Measurements from ENCODE around the gene DPEP3.

Gene DPEP3

GRCh38 chr16:67964477-67965131 lies 15.7 kb downstream of the DPEP3 start:
- Histone ChIP-seq H3K27ac (ENCODE audit: low read depth, low read length) (no peak overlapping the region), H3K27me3 (ENCODE audit: insufficient read depth, low read length) (no peaks in the 10 kb centered on the region), H3K4me3 (ENCODE audit: low read length) (0 out of 2 replicates have a peak overlapping the region, but pooled peaks have one; percentile 40), H3K9me3 (ENCODE audit: insufficient read depth, low read depth, low read length) (no peaks in the 10 kb centered on the region), H3K36me3 (ENCODE audit: insufficient read depth, low read length) (peaks cover 38% of the 10 kb centered on the region), H3K4me1 (ENCODE audit: insufficient read depth, low read length) (peaks cover 20% of the 10 kb centered on the region; the same call in 1 of the 2 replicates), H3K9ac (ENCODE audit: low read depth, low read length) (no peak overlapping the region)
- WGBS = 95% methylated on average over 6 of the region's 6 CpGs

GRCh38 chr16:67963662-67964321 lies 16.5 kb downstream of the DPEP3 start:
- peak overlapping the region; percentile 41; the same call in 1 of the 2 replicates for H3K9ac ChIP-seq (ENCODE audit: low read depth, low read length)
- 87% methylated on average over 32 of the region's 32 CpGs for WGBS

GRCh38 chr16:67963292-67963661 lies 17.0 kb downstream of the DPEP3 start:
- Histone ChIP-seq H3K9ac (ENCODE audit: low read depth, low read length) (no peak overlapping the region), H3K4me3 (ENCODE audit: low read length) (no peak overlapping the region), H3K36me3 (ENCODE audit: insufficient read depth, low read length) (peaks cover 51% of the 10 kb centered on the region), H3K27me3 (ENCODE audit: insufficient read depth, low read length) (no peaks in the 10 kb centered on the region), H3K27ac (ENCODE audit: low read depth, low read length) (no peak overlapping the region), H3K9me3 (ENCODE audit: insufficient read depth, low read depth, low read length) (no peaks in the 10 kb centered on the region), H3K4me1 (ENCODE audit: insufficient read depth, low read length) (peaks cover 20% of the 10 kb centered on the region; the same call in 1 of the 2 replicates)
- WGBS = 94% methylated on average over 2 of the region's 2 CpGs

More at GRCh38 chr16:67963662-67964321, 16.5 kb downstream of the DPEP3 start:
- Histone ChIP-seq H3K27me3 (ENCODE audit: insufficient read depth, low read length) (no peaks in the 10 kb centered on the region), H3K36me3 (ENCODE audit: insufficient read depth, low read length) (peaks cover 46% of the 10 kb centered on the region), H3K4me3 (ENCODE audit: low read length) (peak overlapping the region; percentile 40; the same call in 1 of the 2 replicates), H3K9me3 (ENCODE audit: insufficient read depth, low read depth, low read length) (no peaks in the 10 kb centered on the region), H3K27ac (ENCODE audit: low read depth, low read length) (no peak overlapping the region), H3K4me1 (ENCODE audit: insufficient read depth, low read length) (peaks cover 20% of the 10 kb centered on the region; the same call in 1 of the 2 replicates)

DNA sequence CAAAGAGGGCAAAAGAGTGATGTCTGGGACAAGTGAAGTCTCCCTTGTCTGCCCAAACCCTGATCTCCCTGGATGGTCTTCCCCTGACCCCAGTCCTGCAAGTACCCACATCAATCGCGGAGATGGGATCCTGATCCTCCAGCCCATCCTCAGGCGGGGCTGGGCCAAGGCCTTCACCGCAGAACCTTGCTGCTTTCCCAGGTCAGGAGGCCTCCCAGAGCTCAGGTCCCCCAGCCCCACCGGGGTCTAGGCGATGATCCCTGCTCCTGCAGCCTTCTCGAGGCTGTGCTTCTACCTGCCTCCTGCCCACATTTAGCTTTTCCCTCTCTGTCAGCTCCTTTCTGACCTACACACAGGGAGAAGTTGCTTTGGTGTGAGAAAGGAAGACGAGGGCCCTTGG lies 18.2 kb downstream of the DPEP3 start:
- 96% methylated on average over 8 of the region's 8 CpGs for WGBS
- H3K27me3 ChIP-seq (ENCODE audit: insufficient read depth, low read length) = no peaks in the 10 kb centered on the region
- no peaks in the 10 kb centered on the region for H3K9me3 ChIP-seq (ENCODE audit: insufficient read depth, low read depth, low read length)
- no peak overlapping the region for H3K9ac ChIP-seq (ENCODE audit: low read depth, low read length)
- no peak overlapping the region for H3K27ac ChIP-seq (ENCODE audit: low read depth, low read length)
- H3K4me1 ChIP-seq (ENCODE audit: insufficient read depth, low read length) = peaks cover 18% of the 10 kb centered on the region; the same call in 1 of the 2 replicates
- peaks cover 61% of the 10 kb centered on the region for H3K36me3 ChIP-seq (ENCODE audit: insufficient read depth, low read length)
- H3K4me3 ChIP-seq (ENCODE audit: low read length) = no peak overlapping the region

DNA sequence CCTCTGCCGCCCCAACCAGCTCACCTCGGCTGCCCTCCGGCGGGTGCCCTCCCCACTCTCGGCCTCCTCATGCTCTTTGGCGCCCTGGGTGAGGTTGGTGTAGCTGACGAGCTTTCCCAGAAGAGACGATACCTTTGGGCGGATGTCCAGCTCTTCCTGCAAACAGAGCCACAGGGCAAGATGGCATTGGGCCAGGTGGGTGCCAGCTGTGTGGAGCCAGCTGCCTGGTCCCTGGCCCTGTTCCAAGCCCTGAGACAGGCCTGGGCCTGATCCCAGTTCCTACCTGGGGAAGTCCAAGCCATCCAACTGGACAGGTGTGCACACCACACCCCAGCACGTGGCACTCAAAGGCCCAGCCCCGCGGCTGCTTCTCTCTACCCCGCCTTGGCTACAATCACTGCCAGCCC lies 18.7 kb downstream of the DPEP3 start:
- Histone ChIP-seq H3K9ac (ENCODE audit: low read depth, low read length) (no peak overlapping the region), H3K27me3 (ENCODE audit: insufficient read depth, low read length) (no peaks in the 10 kb centered on the region), H3K36me3 (ENCODE audit: insufficient read depth, low read length) (peaks cover 61% of the 10 kb centered on the region), H3K4me1 (ENCODE audit: insufficient read depth, low read length) (peaks cover 12% of the 10 kb centered on the region; the same call in 1 of the 2 replicates), H3K4me3 (ENCODE audit: low read length) (no peak overlapping the region), H3K27ac (ENCODE audit: low read depth, low read length) (no peak overlapping the region), H3K9me3 (ENCODE audit: insufficient read depth, low read depth, low read length) (no peaks in the 10 kb centered on the region)
- 96% methylated on average over 13 of the region's 13 CpGs for WGBS

DNA sequence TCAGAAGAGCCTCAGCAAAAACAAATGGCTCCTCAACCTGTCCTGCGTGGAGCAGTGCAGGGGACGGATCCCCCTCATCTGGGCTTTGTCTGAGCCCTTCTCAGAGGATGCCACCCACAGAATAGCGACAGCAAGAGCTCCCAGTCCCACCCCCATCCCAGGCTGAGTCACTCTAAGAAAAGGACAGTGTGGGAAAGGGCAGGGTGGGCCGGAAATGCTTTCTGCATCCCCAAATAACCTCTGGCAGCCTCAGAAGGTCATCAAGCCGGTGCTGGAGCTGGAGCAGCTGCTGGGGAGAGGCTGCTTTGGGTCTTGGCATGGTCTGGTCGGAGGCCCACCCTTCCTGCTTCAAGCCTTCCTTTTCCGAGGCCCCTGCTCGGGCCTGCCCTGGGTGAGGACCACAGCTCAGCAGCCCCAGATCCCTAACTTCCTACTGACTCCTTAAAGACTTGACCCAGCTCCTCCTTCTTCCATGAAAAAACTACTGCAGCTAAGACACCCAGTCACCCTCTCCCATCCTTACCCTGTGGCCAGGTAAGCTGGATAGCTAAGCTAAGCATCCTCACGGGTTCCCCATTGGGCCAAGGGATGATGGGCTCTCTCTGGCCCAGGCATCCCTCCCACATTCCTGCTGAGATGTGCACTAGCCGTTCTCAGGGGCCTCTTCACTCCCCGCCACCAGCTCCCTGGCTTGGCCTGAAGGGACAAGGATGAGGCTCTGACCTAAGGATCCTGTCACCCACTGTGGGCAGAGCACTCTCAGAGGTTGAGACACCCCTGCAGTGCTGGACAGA lies 20.6 kb downstream of the DPEP3 start:
- Histone ChIP-seq H3K27ac (ENCODE audit: low read depth, low read length) (no peak overlapping the region), H3K27me3 (ENCODE audit: insufficient read depth, low read length) (no peaks in the 10 kb centered on the region), H3K9me3 (ENCODE audit: insufficient read depth, low read depth, low read length) (no peaks in the 10 kb centered on the region), H3K4me3 (ENCODE audit: low read length) (no peak overlapping the region), H3K9ac (ENCODE audit: low read depth, low read length) (no peak overlapping the region), H3K36me3 (ENCODE audit: insufficient read depth, low read length) (peaks cover 68% of the 10 kb centered on the region), H3K4me1 (ENCODE audit: insufficient read depth, low read length) (peaks cover 2% of the 10 kb centered on the region; the same call in 1 of the 2 replicates)
- WGBS = 90% methylated on average over 11 of the region's 11 CpGs

- Histone ChIP-seq H3K9me3 (ENCODE audit: insufficient read depth, low read depth, low read length) (no peaks in the 10 kb centered on the region), H3K9ac (ENCODE audit: low read depth, low read length) (no peak overlapping the region), H3K4me1 (ENCODE audit: insufficient read depth, low read length) (no peaks in the 10 kb centered on the region), H3K27me3 (ENCODE audit: insufficient read depth, low read length) (no peaks in the 10 kb centered on the region), H3K36me3 (ENCODE audit: insufficient read depth, low read length) (peaks cover 75% of the 10 kb centered on the region), H3K27ac (ENCODE audit: low read depth, low read length) (no peak overlapping the region), H3K4me3 (ENCODE audit: low read length) (no peak overlapping the region)
- WGBS = 93% methylated on average over 9 of the region's 9 CpGs
Observed at GRCh38 chr16:67957622-67958021, 22.7 kb downstream of the DPEP3 start.

DNA sequence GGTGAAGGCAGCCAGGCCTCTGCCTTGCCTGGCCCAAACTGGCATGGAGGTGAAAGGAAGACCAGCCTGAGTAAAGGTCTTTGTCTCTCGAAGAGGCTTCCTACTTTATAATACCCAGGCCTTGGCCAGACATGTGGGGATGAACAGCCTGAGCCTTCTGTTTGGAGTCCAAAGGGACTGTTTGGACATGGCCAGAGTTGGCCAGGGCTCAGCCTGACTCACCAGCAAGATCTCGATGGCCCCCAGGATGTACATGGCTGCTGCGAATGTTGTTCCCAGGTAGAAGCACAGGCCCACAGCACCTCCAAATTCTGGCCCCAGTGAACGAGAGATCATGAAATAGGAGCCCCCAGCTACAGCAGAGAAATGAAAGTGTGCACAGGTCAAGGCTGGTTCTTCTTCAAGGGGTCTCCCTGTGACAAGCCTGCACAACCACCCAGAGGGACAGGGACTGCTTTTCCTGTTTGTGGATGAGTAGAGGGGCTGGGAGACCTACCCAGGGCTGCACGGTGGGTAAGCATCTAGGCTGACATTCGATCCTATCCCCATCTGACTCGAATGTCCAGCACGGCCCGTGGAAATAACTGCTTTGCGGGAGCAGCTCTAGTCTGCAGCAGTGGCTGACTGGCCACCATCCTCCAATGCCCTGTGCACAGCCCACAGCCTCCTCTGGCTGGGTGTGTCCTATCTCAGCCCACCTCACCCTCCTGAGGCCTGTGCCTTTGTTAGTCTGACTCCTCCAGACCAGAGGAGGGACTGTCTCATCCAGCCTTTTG lies 25.7 kb downstream of the DPEP3 start:
- WGBS = 96% methylated on average over 10 of the region's 10 CpGs
- H3K36me3 ChIP-seq (ENCODE audit: insufficient read depth, low read length) = peaks cover 72% of the 10 kb centered on the region
- no peaks in the 10 kb centered on the region for H3K9me3 ChIP-seq (ENCODE audit: insufficient read depth, low read depth, low read length)
- no peak overlapping the region for H3K27ac ChIP-seq (ENCODE audit: low read depth, low read length)
- no peaks in the 10 kb centered on the region for H3K27me3 ChIP-seq (ENCODE audit: insufficient read depth, low read length)
- H3K9ac ChIP-seq (ENCODE audit: low read depth, low read length) = no peak overlapping the region
- no peaks in the 10 kb centered on the region for H3K4me1 ChIP-seq (ENCODE audit: insufficient read depth, low read length)
- H3K4me3 ChIP-seq (ENCODE audit: low read length) = no peak overlapping the region

DNA sequence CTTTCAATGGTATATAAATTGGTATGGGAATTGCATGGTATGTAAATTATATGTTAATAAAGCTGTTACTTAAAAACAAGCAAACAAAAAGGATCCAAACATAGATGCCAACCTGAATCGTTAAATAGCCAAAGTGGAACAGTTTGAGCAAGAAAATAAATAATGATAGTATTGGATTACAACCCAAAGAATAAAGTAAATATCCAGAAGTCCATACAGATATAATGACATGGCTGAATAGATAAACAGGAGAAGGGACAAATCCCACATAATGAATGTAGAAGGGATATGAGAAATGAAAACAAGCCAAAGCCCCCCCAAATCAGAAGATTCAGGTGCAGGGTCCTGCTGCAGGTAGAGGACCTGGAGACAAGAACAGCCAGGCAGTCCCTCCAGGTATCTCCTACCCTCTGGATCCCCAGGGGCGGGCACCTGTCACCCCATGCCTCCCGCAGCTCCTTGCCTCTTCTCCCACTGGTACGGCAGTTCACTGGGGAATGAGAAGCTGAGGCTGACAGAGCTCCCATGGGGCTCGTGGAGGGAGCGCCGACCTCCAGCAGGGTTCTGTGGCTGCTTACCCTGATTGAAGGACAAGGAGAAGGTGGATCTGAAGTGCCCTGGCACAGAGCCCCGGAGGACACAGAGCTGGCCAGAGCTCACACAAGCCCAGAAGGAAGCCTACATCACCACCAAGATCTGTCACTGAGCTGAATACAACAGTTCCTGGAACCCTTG lies 26.5 kb downstream of the DPEP3 start:
- Histone ChIP-seq H3K27ac (ENCODE audit: low read depth, low read length) (no peak overlapping the region), H3K36me3 (ENCODE audit: insufficient read depth, low read length) (peaks cover 72% of the 10 kb centered on the region), H3K9me3 (ENCODE audit: insufficient read depth, low read depth, low read length) (no peaks in the 10 kb centered on the region), H3K4me3 (ENCODE audit: low read length) (no peak overlapping the region), H3K27me3 (ENCODE audit: insufficient read depth, low read length) (no peaks in the 10 kb centered on the region), H3K4me1 (ENCODE audit: insufficient read depth, low read length) (no peaks in the 10 kb centered on the region), H3K9ac (ENCODE audit: low read depth, low read length) (no peak overlapping the region)
- 97% methylated on average over 7 of the region's 8 CpGs for WGBS

GRCh38 chr16:67951485-67951884 lies 28.8 kb downstream of the DPEP3 start:
- no peak overlapping the region for H3K4me3 ChIP-seq (ENCODE audit: low read length)
- no peaks in the 10 kb centered on the region for H3K9me3 ChIP-seq (ENCODE audit: insufficient read depth, low read depth, low read length)
- no peaks in the 10 kb centered on the region for H3K4me1 ChIP-seq (ENCODE audit: insufficient read depth, low read length)
- H3K36me3 ChIP-seq (ENCODE audit: insufficient read depth, low read length) = peaks cover 77% of the 10 kb centered on the region
- H3K9ac ChIP-seq (ENCODE audit: low read depth, low read length) = no peak overlapping the region
- no peaks in the 10 kb centered on the region for H3K27me3 ChIP-seq (ENCODE audit: insufficient read depth, low read length)
- WGBS = 95% methylated on average over 12 of the region's 12 CpGs
- no peak overlapping the region for H3K27ac ChIP-seq (ENCODE audit: low read depth, low read length)

Data from HUES64 (cell line).